ENCODE results near the gene UPF1. TPM values are rescaled to one million over a fixed set of nuclear protein-coding genes. Genes with fewer than 3 reads are reported as not detected.
A peak's percentile ranks its signal among the peaks of the same experiment; 100 is the strongest.

Gene UPF1
- polyA plus RNA-seq, 2 of the 4 experiments (the other 2 are of a cell fraction), result 19.2 to 28.6 TPM

GRCh38 chr19:18894254-18895037 lies 62.7 kb downstream of the UPF1 start:
- TF ChIP-seq RNF2 (IDR thresholded peaks at IDR 0.05; ENCODE audit: borderline replicate concordance, low read depth) (no peak), HEYL (CRISPR knock-in tag; IDR thresholded peaks at IDR 0.05) (no peak), CHD2 (IDR thresholded peaks at IDR 0.05; ENCODE audit: low read length, partially characterized antibody) (no peak), SREBF2 (IDR thresholded peaks at IDR 0.05) (no peak), REST (IDR thresholded peaks at IDR 0.05) (no peak), ZC3H11A (IDR thresholded peaks at IDR 0.05) (no peak), NPAS2 (CRISPR knock-in tag; IDR thresholded peaks at IDR 0.05; ENCODE audit: borderline replicate concordance) (no peak), MAZ (IDR thresholded peaks at IDR 0.05; ENCODE audit: borderline replicate concordance, low read depth, low read length) (no peak), ZNF302 (CRISPR knock-in tag; IDR thresholded peaks at IDR 0.05) (no peak), GATA3 (IDR thresholded peaks at IDR 0.05; ENCODE audit: borderline replicate concordance) (no peak), HOXA7 (CRISPR knock-in tag; IDR thresholded peaks at IDR 0.05) (no peak)
- TF ChIP-seq, protein P1, sequence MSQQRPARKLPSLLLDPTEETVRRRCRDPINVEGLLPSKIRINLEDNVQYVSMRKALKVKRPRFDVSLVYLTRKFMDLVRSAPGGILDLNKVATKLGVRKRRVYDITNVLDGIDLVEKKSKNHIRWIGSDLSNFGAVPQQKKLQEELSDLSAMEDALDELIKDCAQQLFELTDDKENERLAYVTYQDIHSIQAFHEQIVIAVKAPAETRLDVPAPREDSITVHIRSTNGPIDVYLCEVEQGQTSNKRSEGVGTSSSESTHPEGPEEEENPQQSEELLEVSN (IDR thresholded peaks at IDR 0.05; ENCODE audit: borderline replicate concordance, low read depth), result no peak
- ATAC-seq (peak in 1 of 2 experiments; percentile 13; a peak in 3 of 6 replicates), FAIRE-seq (no peak), DNase-seq (ENCODE audit: low read depth in 1 of 2, low spot score in 1 of 2) (peak in 1 of 2 experiments; percentile 18)
- peaks cover 11% of the 10 kb centered on the region; the same call in 2 of the 3 replicates for H3K4me1 ChIP-seq
- no peaks in the 10 kb centered on the region for H3K9me3 ChIP-seq
- H3K4me3 ChIP-seq, result peak overlapping the region; percentile 76
- CTCF ChIA-PET, result interaction anchor here (0.9 to 4.1 kb wide), 23 partner anchors 8 to 253 kb away, joined by 3 to 46 read pairs (median 4); partner anchors contain the start of genes COPE and DDX49
- H3K4me2 ChIP-seq, result peak overlapping the region; percentile 98
- 10% methylated on average over 2 of the region's 28 CpGs for WGBS (ENCODE audit: missing lambda C conversion rate)
- POLR2A ChIA-PET, result interaction anchor here (1.8 kb wide), 1 partner anchor 25 kb away, joined by 4 read pairs; the partner anchor contains the start of genes COPE and DDX49
- no peak overlapping the region; a peak in 1 of 6 replicates for H3K27ac ChIP-seq

- FAIRE-seq, result no peak
- Histone ChIP-seq H3K27ac (peak overlapping the region; percentile 66 to 83; a peak in 5 of 6 replicates), H3K9me3 (no peaks in the 10 kb centered on the region), H3K4me1 (peaks cover 11% of the 10 kb centered on the region; the same call in 2 of the 3 replicates), H3K4me2 (peak overlapping the region; percentile 98), H3K4me3 (peak overlapping the region; percentile 76)
- POLR2A ChIA-PET, result interaction anchor here (1.8 kb wide), 1 partner anchor 24 kb away, joined by 4 read pairs; the partner anchor contains the start of genes COPE and DDX49
- peak; percentile 66 to 74 for DNase-seq (ENCODE audit: low read depth in 1 of 2, low spot score in 1 of 2)
- CTCF ChIA-PET, result interaction anchor here (0.9 to 4.1 kb wide), 26 partner anchors 9 to 252 kb away, joined by 3 to 46 read pairs (median 4); partner anchors contain the start of genes COPE and DDX49
- peak; percentile 72 to 87 for ATAC-seq
- WGBS (ENCODE audit: missing lambda C conversion rate), result no CpG with 5 or more reads among the region's 72 CpGs
- TF ChIP-seq ESRRA (IDR thresholded peaks at IDR 0.05; ENCODE audit: borderline replicate concordance, low read length), result no peak
- no peak for TF ChIP-seq SREBF2 (IDR thresholded peaks at IDR 0.05)
- TF ChIP-seq NFE2L2 (conservative IDR thresholded peaks at IDR 0.05; ENCODE audit: low read length), result no peak
- TF ChIP-seq RFX5 (IDR thresholded peaks at IDR 0.05), result no peak
- TF ChIP-seq ZNF302 (CRISPR knock-in tag; IDR thresholded peaks at IDR 0.05), result no peak
- no peak for TF ChIP-seq HOXA7 (CRISPR knock-in tag; IDR thresholded peaks at IDR 0.05)
- TF ChIP-seq ZC3H11A (IDR thresholded peaks at IDR 0.05), result no peak
- TF ChIP-seq HDAC2 (IDR thresholded peaks at IDR 0.05), result no peak
- TF ChIP-seq CEBPB (IDR thresholded peaks at IDR 0.05), result no peak
- TF ChIP-seq HMGXB4 (CRISPR knock-in tag; IDR thresholded peaks at IDR 0.05; ENCODE audit: borderline replicate concordance), result no peak
- TF ChIP-seq NPAS2 (CRISPR knock-in tag; IDR thresholded peaks at IDR 0.05; ENCODE audit: borderline replicate concordance), result no peak
- TF ChIP-seq, protein P2, sequence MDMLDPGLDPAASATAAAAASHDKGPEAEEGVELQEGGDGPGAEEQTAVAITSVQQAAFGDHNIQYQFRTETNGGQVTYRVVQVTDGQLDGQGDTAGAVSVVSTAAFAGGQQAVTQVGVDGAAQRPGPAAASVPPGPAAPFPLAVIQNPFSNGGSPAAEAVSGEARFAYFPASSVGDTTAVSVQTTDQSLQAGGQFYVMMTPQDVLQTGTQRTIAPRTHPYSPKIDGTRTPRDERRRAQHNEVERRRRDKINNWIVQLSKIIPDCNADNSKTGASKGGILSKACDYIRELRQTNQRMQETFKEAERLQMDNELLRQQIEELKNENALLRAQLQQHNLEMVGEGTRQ (IDR thresholded peaks at IDR 0.05), result no peak
- TF ChIP-seq CTCF (IDR thresholded peaks at IDR 0.05), result peak; percentile 48; the same call in 2 of the 3 replicates
- TF ChIP-seq, protein P3, sequence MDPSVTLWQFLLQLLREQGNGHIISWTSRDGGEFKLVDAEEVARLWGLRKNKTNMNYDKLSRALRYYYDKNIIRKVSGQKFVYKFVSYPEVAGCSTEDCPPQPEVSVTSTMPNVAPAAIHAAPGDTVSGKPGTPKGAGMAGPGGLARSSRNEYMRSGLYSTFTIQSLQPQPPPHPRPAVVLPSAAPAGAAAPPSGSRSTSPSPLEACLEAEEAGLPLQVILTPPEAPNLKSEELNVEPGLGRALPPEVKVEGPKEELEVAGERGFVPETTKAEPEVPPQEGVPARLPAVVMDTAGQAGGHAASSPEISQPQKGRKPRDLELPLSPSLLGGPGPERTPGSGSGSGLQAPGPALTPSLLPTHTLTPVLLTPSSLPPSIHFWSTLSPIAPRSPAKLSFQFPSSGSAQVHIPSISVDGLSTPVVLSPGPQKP (IDR thresholded peaks at IDR 0.05; ENCODE audit: low read depth, low read length), result no peak
- no peak for TF ChIP-seq KDM5A (IDR thresholded peaks at IDR 0.05)
Observed at GRCh38 chr19:18895038-18895823, 63.5 kb downstream of the UPF1 start.

Data from A549 (cell line).